HAP-1 (cell line): ENCODE measurements around the gene SETD5.

Experiments used
- DNase-seq, 2 experiments: peaks; one replicate each; pipeline ENCODE4 v3.0.0-alpha.2; 2016 to 2020; ENCODE audit warnings: low spot score in 2 of 2
- H3K27me3 ChIP-seq: fragments of 250-450 bp; sonication (Bioruptor Pico); 2 replicates; pipeline ENCODE4 v1.5.1; 2020; ENCODE audit warnings: low read depth, mild to moderate bottlenecking, moderate library complexity
- H3K36me3 ChIP-seq: fragments of 250-450 bp; sonication (Bioruptor Pico); replicated peaks from 2 replicates; pipeline ENCODE4 v1.5.1; 2020; ENCODE audit warnings: mild to moderate bottlenecking
- H3K4me1 ChIP-seq: fragments of 250-450 bp; sonication (Bioruptor Pico); 2 replicates; pipeline ENCODE4 v1.5.1; 2020; ENCODE audit warnings: mild to moderate bottlenecking
- H3K4me3 ChIP-seq: fragments of 250-450 bp; sonication (Bioruptor Pico); 2 replicates; pipeline ENCODE4 v1.5.1; 2020; ENCODE audit warnings: mild to moderate bottlenecking, moderate library complexity
- H3K9me3 ChIP-seq: fragments of 250-450 bp; sonication (Bioruptor Pico); 2 replicates; pipeline ENCODE4 v1.5.1; 2020; ENCODE audit warnings: mild to moderate bottlenecking, moderate library complexity
- in situ Hi-C: fragments of 300-500 bp; cut with MboI; formaldehyde crosslinking; loops from 3 replicates; pipeline ENCODE4 v1.14.3; 2020; ENCODE audit warnings: low sequenced_read_pairs, inconsistent platforms, mixed read lengths

SETD5 gene

GRCh38 chr3:9507586-9508578 is 110.5 kb downstream of the SETD5 start:
- Histone ChIP-seq H3K9me3 (no peaks in the 10 kb centered on the region), H3K4me1 (no peaks in the 10 kb centered on the region), H3K4me3 (no peak overlapping the region), H3K36me3 (no peaks in the 10 kb centered on the region), H3K27me3 (no peaks in the 10 kb centered on the region)
- in situ Hi-C loops: loop anchor here (10.0 kb wide), 1 partner anchor 217 kb away; no protein-coding TSS in a partner anchor
- no peak for DNase-seq

GRCh38 chr3:9508781-9509180 is 111.4 kb downstream of the SETD5 start:
- DNase-seq: no peak
- no peaks in the 10 kb centered on the region for H3K36me3 ChIP-seq
- no peak overlapping the region for H3K4me3 ChIP-seq
- in situ Hi-C loops: loop anchor here (10.0 kb wide), 1 partner anchor 216 kb away; no protein-coding TSS in a partner anchor
- no peaks in the 10 kb centered on the region for H3K9me3 ChIP-seq
- H3K4me1 ChIP-seq: no peaks in the 10 kb centered on the region
- H3K27me3 ChIP-seq: no peaks in the 10 kb centered on the region

DNA sequence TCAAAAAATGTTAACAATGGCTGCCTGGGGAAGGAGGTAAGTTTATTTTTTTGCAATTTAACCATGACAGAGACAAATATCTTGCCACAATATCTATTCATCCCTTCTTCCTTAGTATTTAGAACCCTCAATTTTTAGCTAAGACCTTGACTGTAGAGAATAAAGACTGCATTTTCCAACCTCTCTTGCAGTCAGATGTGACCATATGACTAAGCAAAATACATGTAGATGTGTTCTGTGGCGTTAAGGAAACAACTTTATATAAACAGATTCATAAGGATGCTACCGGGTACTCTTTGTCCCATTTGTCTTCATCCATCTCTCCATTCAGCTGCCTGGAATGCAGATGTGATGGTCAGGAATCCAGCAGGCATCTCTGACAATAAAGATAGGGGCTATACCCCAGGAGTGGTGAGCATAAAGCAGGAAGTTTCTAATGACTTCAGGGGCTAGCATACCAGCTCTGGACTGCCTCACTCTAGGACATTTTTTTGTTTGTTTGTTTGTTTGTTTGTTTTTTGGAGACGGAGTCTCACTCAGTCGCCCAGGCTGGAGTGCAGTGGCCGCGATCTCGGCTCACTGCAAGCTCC is 115.1 kb downstream of the SETD5 start:
- no peak for DNase-seq
- Histone ChIP-seq H3K4me3 (no peak overlapping the region), H3K36me3 (no peaks in the 10 kb centered on the region), H3K27me3 (no peaks in the 10 kb centered on the region), H3K9me3 (no peaks in the 10 kb centered on the region), H3K4me1 (no peaks in the 10 kb centered on the region)
- in situ Hi-C loops: no loop called here

DNA sequence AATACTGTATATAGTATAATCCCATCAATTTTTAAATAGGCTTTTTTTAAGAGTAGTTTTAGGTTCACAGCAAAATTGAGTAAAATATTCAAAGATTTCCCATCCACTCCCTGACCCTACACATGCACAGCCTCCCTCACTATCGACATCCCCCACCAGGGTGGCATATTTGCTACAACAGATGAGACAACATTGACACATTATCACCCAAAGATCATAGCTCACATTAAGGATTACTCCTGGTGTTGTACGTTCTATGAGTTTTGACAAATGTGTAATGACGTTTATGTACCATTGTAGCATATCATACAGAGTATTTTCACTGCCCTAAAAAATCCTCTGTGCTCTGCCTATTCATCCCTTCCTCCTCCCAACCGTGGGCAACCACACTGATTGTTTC is 116.9 kb downstream of the SETD5 start:
- DNase-seq: no peak
- H3K4me3 ChIP-seq: no peak overlapping the region
- no peaks in the 10 kb centered on the region for H3K27me3 ChIP-seq
- no peaks in the 10 kb centered on the region for H3K36me3 ChIP-seq
- in situ Hi-C loops: no loop called here
- H3K9me3 ChIP-seq: no peaks in the 10 kb centered on the region
- H3K4me1 ChIP-seq: no peaks in the 10 kb centered on the region

DNA sequence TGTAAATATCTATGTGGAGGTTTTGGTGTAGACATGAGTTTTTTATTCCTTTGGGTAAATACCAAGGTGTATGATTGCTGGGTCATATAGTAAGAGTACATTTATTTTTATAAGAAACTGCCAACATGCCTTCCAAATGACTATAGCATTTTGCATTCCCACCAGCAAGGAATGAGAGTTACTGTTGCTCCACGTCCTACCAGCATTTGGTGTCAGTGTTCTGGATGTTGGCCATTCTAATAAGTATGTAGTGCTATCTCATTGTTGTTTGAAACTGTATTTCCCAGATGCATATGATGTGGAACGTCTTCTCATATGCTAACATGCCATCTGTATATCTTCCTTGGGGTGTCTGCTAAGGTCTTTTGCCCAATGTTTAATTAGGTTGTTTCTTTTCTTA is 117.5 kb downstream of the SETD5 start:
- H3K4me3 ChIP-seq: no peak overlapping the region
- H3K27me3 ChIP-seq: no peaks in the 10 kb centered on the region
- no peaks in the 10 kb centered on the region for H3K9me3 ChIP-seq
- H3K36me3 ChIP-seq: no peaks in the 10 kb centered on the region
- in situ Hi-C loops: no loop called here
- DNase-seq: no peak
- no peaks in the 10 kb centered on the region for H3K4me1 ChIP-seq

- H3K9me3 ChIP-seq: no peaks in the 10 kb centered on the region
- peaks cover 16% of the 10 kb centered on the region for H3K27me3 ChIP-seq
- DNase-seq: no peak
- H3K36me3 ChIP-seq: no peaks in the 10 kb centered on the region
- H3K4me1 ChIP-seq: no peaks in the 10 kb centered on the region
- no peak overlapping the region for H3K4me3 ChIP-seq
- in situ Hi-C loops: no loop called here
Measured at GRCh38 chr3:9525078-9525477, 127.7 kb downstream of the SETD5 start.
